ENCODE measurements around the gene STRN3. TPM values are rescaled to one million over a fixed set of nuclear protein-coding genes. Genes with fewer than 3 reads are reported as not detected.
"Not testable (repeated sequence)": the region's sequence is repeated elsewhere in the genome, so short reads cannot be mapped to it uniquely, and the experiment has no call there.

STRN3 gene
- total and polyA plus RNA-seq, 4 donors, result 6.8 to 47.5 (median 31.2) TPM

DNA sequence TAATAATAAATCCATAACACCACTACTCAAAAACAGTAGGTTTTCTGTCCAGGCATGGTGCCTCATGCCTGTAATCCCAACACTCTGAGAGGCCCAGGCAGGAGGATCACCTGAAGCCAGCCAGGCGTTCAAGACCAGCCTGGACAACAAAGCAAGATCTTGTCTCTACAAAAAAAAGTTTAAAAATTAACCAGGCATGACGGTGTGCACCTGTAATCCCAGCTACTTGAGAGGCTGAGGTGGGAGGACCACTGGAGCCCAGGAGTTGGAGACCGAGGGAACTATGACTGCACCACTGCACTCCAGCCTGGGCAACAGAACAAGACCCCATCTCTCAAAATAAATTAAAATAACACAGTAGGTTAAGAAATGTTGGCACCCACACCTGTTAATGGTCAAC lies 45.2 kb downstream of the STRN3 start:
- Histone ChIP-seq H3K9ac (ENCODE audit: low read depth in 1 of 2, low read length in 2 of 2) (no peak overlapping the region), H3K36me3 (ENCODE audit: control insufficient read depth in 4 of 4, insufficient read depth in 3 of 4, low read depth in 1 of 4, low read length in 3 of 4) (peaks cover 0 to 2% (median 0%) of the 10 kb centered on the region in 4 donors), H3K4me1 (ENCODE audit: control insufficient read depth in 4 of 4, insufficient read depth in 4 of 4, low read length in 3 of 4) (peaks cover 2 to 14% (median 7%) of the 10 kb centered on the region in 4 donors), H3K4me3 (ENCODE audit: low read depth in 1 of 3, low read length in 3 of 3) (no peak overlapping the region), H3K27ac (ENCODE audit: low read depth in 1 of 2, low read length in 2 of 2) (peak overlapping the region in 1 of 2 donors; percentile 41), H3K9me3 (ENCODE audit: control insufficient read depth in 4 of 4, low read length in 3 of 4) (no peaks in the 10 kb centered on the region), H3K27me3 (ENCODE audit: control insufficient read depth in 4 of 4, insufficient read depth in 4 of 4, low read length in 3 of 4) (no peaks in the 10 kb centered on the region)
- TF ChIP-seq YY1 (IDR thresholded peaks at IDR 0.05), result no peak
- TF ChIP-seq, protein P1, sequence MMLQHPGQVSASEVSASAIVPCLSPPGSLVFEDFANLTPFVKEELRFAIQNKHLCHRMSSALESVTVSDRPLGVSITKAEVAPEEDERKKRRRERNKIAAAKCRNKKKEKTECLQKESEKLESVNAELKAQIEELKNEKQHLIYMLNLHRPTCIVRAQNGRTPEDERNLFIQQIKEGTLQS (IDR thresholded peaks at IDR 0.05), result no peak
- no peak for TF ChIP-seq RAD21 (IDR thresholded peaks at IDR 0.05)
- TF ChIP-seq, protein P2, sequence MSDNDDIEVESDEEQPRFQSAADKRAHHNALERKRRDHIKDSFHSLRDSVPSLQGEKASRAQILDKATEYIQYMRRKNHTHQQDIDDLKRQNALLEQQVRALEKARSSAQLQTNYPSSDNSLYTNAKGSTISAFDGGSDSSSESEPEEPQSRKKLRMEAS (IDR thresholded peaks at IDR 0.05), result no peak
- TF ChIP-seq HNF4G (IDR thresholded peaks at IDR 0.05), result no peak
- no peak for TF ChIP-seq JUND (IDR thresholded peaks at IDR 0.05)
- no peak for TF ChIP-seq SP1 (IDR thresholded peaks at IDR 0.05)
- TF ChIP-seq FOXA1 (IDR thresholded peaks at IDR 0.05), result no peak
- no peak for TF ChIP-seq NR2F2 (IDR thresholded peaks at IDR 0.05)
- no peak for TF ChIP-seq GABPA (IDR thresholded peaks at IDR 0.05 in 1 of 2, conservative IDR thresholded peaks at IDR 0.05 in 1 of 2)
- TF ChIP-seq FOXA2 (IDR thresholded peaks at IDR 0.05), result no peak
- TF ChIP-seq RXRA (IDR thresholded peaks at IDR 0.05), result no peak
- TF ChIP-seq, protein P3, sequence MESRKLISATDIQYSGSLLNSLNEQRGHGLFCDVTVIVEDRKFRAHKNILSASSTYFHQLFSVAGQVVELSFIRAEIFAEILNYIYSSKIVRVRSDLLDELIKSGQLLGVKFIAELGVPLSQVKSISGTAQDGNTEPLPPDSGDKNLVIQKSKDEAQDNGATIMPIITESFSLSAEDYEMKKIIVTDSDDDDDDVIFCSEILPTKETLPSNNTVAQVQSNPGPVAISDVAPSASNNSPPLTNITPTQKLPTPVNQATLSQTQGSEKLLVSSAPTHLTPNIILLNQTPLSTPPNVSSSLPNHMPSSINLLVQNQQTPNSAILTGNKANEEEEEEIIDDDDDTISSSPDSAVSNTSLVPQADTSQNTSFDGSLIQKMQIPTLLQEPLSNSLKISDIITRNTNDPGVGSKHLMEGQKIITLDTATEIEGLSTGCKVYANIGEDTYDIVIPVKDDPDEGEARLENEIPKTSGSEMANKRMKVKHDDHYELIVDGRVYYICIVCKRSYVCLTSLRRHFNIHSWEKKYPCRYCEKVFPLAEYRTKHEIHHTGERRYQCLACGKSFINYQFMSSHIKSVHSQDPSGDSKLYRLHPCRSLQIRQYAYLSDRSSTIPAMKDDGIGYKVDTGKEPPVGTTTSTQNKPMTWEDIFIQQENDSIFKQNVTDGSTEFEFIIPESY (IDR thresholded peaks at IDR 0.05), result no peak
- no peak for TF ChIP-seq EGR1 (IDR thresholded peaks at IDR 0.05; ENCODE audit: low read depth in 2 of 2)
- TF ChIP-seq, protein P4, sequence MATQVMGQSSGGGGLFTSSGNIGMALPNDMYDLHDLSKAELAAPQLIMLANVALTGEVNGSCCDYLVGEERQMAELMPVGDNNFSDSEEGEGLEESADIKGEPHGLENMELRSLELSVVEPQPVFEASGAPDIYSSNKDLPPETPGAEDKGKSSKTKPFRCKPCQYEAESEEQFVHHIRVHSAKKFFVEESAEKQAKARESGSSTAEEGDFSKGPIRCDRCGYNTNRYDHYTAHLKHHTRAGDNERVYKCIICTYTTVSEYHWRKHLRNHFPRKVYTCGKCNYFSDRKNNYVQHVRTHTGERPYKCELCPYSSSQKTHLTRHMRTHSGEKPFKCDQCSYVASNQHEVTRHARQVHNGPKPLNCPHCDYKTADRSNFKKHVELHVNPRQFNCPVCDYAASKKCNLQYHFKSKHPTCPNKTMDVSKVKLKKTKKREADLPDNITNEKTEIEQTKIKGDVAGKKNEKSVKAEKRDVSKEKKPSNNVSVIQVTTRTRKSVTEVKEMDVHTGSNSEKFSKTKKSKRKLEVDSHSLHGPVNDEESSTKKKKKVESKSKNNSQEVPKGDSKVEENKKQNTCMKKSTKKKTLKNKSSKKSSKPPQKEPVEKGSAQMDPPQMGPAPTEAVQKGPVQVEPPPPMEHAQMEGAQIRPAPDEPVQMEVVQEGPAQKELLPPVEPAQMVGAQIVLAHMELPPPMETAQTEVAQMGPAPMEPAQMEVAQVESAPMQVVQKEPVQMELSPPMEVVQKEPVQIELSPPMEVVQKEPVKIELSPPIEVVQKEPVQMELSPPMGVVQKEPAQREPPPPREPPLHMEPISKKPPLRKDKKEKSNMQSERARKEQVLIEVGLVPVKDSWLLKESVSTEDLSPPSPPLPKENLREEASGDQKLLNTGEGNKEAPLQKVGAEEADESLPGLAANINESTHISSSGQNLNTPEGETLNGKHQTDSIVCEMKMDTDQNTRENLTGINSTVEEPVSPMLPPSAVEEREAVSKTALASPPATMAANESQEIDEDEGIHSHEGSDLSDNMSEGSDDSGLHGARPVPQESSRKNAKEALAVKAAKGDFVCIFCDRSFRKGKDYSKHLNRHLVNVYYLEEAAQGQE (IDR thresholded peaks at IDR 0.05), result no peak
- no peak for TF ChIP-seq HNF4A (conservative IDR thresholded peaks at IDR 0.05)
- DNase-seq (ENCODE audit: low spot score), result no peak
- 61% methylated on average over 3 of the region's 3 CpGs for WGBS

DNA sequence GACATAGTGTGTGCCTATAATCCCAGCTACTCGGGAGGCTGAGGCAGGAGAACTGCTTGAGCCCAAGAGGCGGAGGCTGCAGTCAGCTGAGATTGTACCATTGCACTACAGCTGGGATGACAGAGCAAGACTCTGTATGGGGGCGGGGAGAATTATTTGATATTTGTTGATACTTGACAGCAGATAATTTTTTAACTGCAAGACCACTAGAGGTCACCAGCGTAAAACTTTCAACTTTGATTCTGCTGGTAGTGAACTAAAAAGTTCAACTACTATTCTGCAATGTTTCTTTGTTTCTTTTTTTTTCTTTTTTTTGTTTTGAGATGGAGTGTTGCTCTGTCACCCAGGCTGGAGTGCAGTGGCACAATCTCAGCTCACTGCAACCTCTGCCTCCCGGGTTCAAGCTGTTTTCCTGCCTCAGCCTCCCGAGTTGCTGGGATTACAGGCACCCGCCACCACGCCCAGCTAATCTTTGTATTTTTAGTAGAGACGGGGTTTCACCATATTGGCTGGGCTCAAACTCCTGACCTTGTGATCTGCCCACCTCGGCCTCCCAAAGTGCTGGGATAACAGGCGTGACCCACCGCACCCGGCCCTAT lies 46.0 kb downstream of the STRN3 start:
- H3K27ac ChIP-seq (ENCODE audit: low read depth in 1 of 2, low read length in 2 of 2), result peak overlapping the region in 1 of 2 donors; percentile 15
- TF ChIP-seq RAD21 (IDR thresholded peaks at IDR 0.05) (peak; percentile 81 to 82), HNF4A (conservative IDR thresholded peaks at IDR 0.05) (peak in 1 of 2 donors; percentile 36), NR2F2 (IDR thresholded peaks at IDR 0.05) (peak; percentile 37), RXRA (IDR thresholded peaks at IDR 0.05) (peak; percentile 33 to 55)
- TF ChIP-seq, protein P5, sequence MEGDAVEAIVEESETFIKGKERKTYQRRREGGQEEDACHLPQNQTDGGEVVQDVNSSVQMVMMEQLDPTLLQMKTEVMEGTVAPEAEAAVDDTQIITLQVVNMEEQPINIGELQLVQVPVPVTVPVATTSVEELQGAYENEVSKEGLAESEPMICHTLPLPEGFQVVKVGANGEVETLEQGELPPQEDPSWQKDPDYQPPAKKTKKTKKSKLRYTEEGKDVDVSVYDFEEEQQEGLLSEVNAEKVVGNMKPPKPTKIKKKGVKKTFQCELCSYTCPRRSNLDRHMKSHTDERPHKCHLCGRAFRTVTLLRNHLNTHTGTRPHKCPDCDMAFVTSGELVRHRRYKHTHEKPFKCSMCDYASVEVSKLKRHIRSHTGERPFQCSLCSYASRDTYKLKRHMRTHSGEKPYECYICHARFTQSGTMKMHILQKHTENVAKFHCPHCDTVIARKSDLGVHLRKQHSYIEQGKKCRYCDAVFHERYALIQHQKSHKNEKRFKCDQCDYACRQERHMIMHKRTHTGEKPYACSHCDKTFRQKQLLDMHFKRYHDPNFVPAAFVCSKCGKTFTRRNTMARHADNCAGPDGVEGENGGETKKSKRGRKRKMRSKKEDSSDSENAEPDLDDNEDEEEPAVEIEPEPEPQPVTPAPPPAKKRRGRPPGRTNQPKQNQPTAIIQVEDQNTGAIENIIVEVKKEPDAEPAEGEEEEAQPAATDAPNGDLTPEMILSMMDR (IDR thresholded peaks at IDR 0.05; ENCODE audit: low read depth, low read length, missing input control), result peak; percentile 62
- H3K36me3 ChIP-seq (ENCODE audit: control insufficient read depth in 4 of 4, insufficient read depth in 3 of 4, low read depth in 1 of 4, low read length in 3 of 4); H3K9me3 ChIP-seq (ENCODE audit: control insufficient read depth in 4 of 4, low read length in 3 of 4); H3K27me3 ChIP-seq (ENCODE audit: control insufficient read depth in 4 of 4, insufficient read depth in 4 of 4, low read length in 3 of 4); H3K4me3 ChIP-seq (ENCODE audit: low read depth in 1 of 3, low read length in 3 of 3); DNase-seq (ENCODE audit: low spot score); H3K9ac ChIP-seq (ENCODE audit: low read depth in 1 of 2, low read length in 2 of 2): not testable (repeated sequence)
- H3K4me1 ChIP-seq (ENCODE audit: control insufficient read depth in 4 of 4, insufficient read depth in 4 of 4, low read length in 3 of 4), result peaks cover 2 to 17% (median 8%) of the 10 kb centered on the region in 4 donors
- WGBS, result 61% methylated on average over 13 of the region's 13 CpGs

Measured in liver (tissue), 9 donors.